HAP-1 (cell line): ENCODE data around the gene TMSB15A.
"Not testable (repeated sequence)": the region's sequence is repeated elsewhere in the genome, so short reads cannot be mapped to it uniquely, and the experiment has no call there.

Experiments used
- DNase-seq, 2 experiments: peaks; one replicate each; pipeline ENCODE4 v3.0.0-alpha.2; 2016 to 2020; ENCODE audit warnings: low spot score in 2 of 2
- H3K27me3 ChIP-seq: fragments of 250-450 bp; sonication (Bioruptor Pico); 2 replicates; pipeline ENCODE4 v1.5.1; 2020; ENCODE audit warnings: low read depth, mild to moderate bottlenecking, moderate library complexity
- H3K36me3 ChIP-seq: fragments of 250-450 bp; sonication (Bioruptor Pico); replicated peaks from 2 replicates; pipeline ENCODE4 v1.5.1; 2020; ENCODE audit warnings: mild to moderate bottlenecking
- H3K4me1 ChIP-seq: fragments of 250-450 bp; sonication (Bioruptor Pico); 2 replicates; pipeline ENCODE4 v1.5.1; 2020; ENCODE audit warnings: mild to moderate bottlenecking
- H3K4me3 ChIP-seq: fragments of 250-450 bp; sonication (Bioruptor Pico); 2 replicates; pipeline ENCODE4 v1.5.1; 2020; ENCODE audit warnings: mild to moderate bottlenecking, moderate library complexity
- H3K9me3 ChIP-seq: fragments of 250-450 bp; sonication (Bioruptor Pico); 2 replicates; pipeline ENCODE4 v1.5.1; 2020; ENCODE audit warnings: mild to moderate bottlenecking, moderate library complexity
- in situ Hi-C: fragments of 300-500 bp; cut with MboI; formaldehyde crosslinking; loops from 3 replicates; pipeline ENCODE4 v1.14.3; 2020; ENCODE audit warnings: low sequenced_read_pairs, inconsistent platforms, mixed read lengths

TMSB15A gene

GRCh38 chrX:102470215-102470614, 46.3 kb downstream of the TMSB15A start:
- H3K9me3 ChIP-seq, in situ Hi-C loops, H3K4me3 ChIP-seq, H3K27me3 ChIP-seq, DNase-seq, H3K36me3 ChIP-seq, H3K4me1 ChIP-seq: not testable (repeated sequence)
